ENCODE data around the gene TIAM1.

DNA sequence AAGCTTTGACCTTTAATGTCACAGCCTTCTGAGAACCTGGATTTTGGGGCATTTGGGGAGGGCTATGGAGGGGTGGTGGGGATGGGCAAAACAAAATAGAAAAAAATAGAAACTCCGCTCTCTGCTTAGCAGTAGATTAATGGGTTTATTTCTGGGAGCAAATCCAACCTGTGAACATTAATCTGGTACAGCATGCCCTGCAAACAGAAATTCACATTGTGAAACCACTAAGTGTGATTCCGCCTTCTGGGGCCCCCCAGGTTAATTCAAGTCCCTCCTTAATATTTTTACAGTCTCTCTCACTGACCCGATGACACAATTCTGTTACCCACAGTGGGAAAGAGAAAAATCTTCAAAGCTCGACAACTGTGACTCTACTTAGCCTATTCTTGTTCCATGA is 76.4 kb downstream of the TIAM1 start:
- no peak for TF ChIP-seq EZH2 (IDR thresholded peaks at IDR 0.05; ENCODE audit: insufficient read depth, poor library complexity, severe bottlenecking)
- TF ChIP-seq EZH2phosphoT487 (IDR thresholded peaks at IDR 0.05; ENCODE audit: insufficient read depth, low read depth): no peak

Measured in GM23248 (cell line).